ENCODE results near the gene DNAAF3.

The DNAAF3 gene

DNA sequence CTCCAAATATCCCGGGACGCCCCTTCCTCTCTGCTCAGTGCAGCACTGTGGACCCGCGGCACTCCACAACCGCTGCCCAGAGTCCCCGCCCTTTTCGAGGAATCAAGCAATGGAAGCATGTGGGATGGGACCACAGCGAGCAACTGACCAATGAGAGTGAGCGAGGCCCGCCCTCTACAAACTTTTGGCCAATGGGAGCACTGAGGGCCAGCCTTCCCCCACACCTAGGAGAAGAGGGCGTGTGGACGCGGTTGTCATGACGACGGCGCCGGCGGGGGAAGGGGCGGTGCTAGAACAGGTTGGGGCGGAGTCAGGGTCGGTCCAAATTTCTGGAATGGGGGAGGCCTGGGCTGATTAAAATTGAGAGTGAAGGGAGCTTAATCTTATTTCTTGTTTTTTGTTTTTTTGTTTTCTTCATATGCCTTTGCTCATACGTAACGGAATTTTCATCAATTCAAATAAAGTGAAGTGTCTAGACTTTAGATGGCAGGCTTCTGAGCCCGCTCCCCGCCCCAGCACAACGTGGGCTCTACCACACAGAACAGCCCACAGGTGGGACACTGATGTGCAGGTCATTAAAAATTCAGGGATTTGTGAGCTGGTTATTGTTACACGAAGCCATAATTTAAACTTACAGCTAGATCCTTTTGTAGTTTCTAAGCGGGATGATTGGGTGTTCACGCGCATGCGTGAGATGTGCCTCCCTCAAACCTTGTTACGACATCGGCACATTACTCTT lies at the start of gene DNAAF3:
TSS of gene DNAAF3 (minus strand) at position 84 of the 739 bp plus-strand sequence. CDS start 200 bp downstream, outside the sequence.
- H3K27ac ChIP-seq: peak within 1 kb of the TSS; percentile 89
- POLR2A ChIA-PET (ENCODE audit: low non-redundant PET): interaction anchor here (1.0 kb wide), 1 partner anchor 43 kb away, joined by 8 read pairs; the partner anchor contains the start of gene PTPRH
- CTCF ChIA-PET: interaction anchor here (0.6 to 1.3 kb wide), 4 partner anchors 8 to 233 kb away, joined by 3 to 6 read pairs (median 3); partner anchors contain the start of gene RDH13
- DNase-seq (ENCODE audit: low spot score): peak; percentile 100
- TF ChIP-seq, protein P1, sequence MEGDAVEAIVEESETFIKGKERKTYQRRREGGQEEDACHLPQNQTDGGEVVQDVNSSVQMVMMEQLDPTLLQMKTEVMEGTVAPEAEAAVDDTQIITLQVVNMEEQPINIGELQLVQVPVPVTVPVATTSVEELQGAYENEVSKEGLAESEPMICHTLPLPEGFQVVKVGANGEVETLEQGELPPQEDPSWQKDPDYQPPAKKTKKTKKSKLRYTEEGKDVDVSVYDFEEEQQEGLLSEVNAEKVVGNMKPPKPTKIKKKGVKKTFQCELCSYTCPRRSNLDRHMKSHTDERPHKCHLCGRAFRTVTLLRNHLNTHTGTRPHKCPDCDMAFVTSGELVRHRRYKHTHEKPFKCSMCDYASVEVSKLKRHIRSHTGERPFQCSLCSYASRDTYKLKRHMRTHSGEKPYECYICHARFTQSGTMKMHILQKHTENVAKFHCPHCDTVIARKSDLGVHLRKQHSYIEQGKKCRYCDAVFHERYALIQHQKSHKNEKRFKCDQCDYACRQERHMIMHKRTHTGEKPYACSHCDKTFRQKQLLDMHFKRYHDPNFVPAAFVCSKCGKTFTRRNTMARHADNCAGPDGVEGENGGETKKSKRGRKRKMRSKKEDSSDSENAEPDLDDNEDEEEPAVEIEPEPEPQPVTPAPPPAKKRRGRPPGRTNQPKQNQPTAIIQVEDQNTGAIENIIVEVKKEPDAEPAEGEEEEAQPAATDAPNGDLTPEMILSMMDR (conservative IDR thresholded peaks at IDR 0.05; ENCODE audit: low read depth): no peak

DNA sequence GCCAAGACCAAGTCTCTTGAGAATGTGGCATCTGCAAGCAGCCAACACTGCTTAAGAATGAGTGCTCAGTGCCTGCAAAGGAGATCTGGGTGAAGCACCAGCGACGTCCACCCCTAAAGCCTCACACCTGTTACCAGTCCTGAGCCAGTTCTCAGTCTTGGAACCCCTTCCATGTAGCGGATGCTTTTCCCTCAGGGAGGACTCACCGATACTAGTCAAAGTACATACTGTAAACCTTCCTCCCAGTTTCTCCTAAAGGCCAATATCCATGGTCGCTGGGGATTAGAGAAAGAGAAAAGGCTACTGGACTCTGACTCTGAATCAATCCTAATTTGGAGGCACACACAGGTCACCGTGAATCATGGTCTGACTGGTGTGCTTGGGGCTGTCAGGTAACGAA lies 47.1 kb upstream of the DNAAF3 start:
- CTCF ChIA-PET: interaction anchor here (0.6 kb wide), 1 partner anchor 14 kb away, joined by 4 read pairs; no protein-coding TSS in a partner anchor
- TF ChIP-seq, protein P1 (conservative IDR thresholded peaks at IDR 0.05; ENCODE audit: low read depth): no peak
- H3K27ac ChIP-seq: no peak overlapping the region
- DNase-seq (ENCODE audit: low spot score): no peak
- POLR2A ChIA-PET (ENCODE audit: low non-redundant PET): no interaction called here

DNA sequence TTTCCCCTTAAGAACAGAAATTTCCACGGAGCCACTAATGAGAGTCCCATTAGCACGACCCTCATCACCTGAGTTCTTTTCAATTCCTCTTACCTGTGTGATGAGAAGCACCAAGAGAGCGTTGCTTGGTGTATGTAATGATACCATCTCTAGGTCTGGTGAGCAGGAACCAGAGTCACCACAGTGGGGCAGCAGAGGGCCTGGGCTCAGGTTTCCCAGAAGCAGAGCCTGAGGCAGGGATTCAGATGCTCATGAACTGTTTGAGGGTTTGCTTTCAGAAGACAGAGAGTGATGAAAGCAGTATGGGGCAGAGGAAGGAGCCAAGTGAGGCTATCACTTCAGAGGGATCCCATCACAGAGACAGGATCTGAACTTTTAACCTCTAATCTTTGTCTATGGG lies 46.0 kb upstream of the DNAAF3 start:
- no peak overlapping the region for H3K27ac ChIP-seq
- peak; percentile 44 for DNase-seq (ENCODE audit: low spot score)
- POLR2A ChIA-PET (ENCODE audit: low non-redundant PET): no interaction called here
- CTCF ChIA-PET: interaction anchor here (0.7 kb wide), 1 partner anchor 66 kb away, joined by 3 read pairs; no protein-coding TSS in a partner anchor
- TF ChIP-seq, protein P1 (conservative IDR thresholded peaks at IDR 0.05; ENCODE audit: low read depth): no peak

DNA sequence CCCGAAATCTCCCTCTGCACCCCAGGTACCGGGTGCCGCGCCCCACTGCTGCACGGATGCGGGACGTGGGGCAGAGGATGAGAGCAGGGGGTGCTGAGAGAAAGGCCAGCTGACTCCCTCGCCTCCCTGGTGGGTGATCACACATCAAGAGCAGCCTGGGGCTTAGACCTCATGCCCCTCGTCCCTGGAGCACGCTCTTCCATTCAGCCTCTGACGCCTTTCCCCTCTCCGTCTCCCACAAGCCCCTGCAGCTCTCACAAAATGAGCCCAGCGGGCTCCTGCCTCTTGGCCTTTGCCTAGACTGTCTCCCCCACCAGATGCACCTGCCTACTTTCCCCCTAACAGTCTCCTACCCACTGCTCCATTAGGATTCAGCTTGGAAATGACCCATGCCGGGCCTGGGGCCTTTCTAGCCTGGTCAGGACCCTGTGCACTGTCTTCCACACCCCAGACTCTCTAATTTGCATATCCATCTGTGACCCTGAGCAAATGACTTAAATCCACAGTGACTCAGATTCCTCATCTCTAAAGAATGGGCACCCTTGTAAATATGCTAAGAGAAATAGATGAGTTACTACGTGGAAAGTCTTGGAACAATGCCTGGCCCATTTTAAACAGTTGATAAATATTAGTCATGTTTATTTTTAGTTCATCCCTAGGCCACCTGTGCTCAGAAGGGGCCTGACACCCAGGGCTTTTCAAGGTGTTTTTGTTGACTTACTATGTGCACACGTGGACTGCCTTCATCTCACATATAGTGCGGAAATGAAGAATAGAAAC lies 43.5 kb upstream of the DNAAF3 start:
- ChIA-PET CTCF (no interaction called here), POLR2A (ENCODE audit: low non-redundant PET) (interaction anchor here (0.5 to 1.1 kb wide), 3 partner anchors 43 to 377 kb away, joined by 3 to 8 read pairs (median 3); partner anchors contain the start of gene PPP6R1)
- TF ChIP-seq, protein P1 (conservative IDR thresholded peaks at IDR 0.05; ENCODE audit: low read depth): no peak
- peak overlapping the region; percentile 93 for H3K27ac ChIP-seq
- DNase-seq (ENCODE audit: low spot score): peak; percentile 83

DNA sequence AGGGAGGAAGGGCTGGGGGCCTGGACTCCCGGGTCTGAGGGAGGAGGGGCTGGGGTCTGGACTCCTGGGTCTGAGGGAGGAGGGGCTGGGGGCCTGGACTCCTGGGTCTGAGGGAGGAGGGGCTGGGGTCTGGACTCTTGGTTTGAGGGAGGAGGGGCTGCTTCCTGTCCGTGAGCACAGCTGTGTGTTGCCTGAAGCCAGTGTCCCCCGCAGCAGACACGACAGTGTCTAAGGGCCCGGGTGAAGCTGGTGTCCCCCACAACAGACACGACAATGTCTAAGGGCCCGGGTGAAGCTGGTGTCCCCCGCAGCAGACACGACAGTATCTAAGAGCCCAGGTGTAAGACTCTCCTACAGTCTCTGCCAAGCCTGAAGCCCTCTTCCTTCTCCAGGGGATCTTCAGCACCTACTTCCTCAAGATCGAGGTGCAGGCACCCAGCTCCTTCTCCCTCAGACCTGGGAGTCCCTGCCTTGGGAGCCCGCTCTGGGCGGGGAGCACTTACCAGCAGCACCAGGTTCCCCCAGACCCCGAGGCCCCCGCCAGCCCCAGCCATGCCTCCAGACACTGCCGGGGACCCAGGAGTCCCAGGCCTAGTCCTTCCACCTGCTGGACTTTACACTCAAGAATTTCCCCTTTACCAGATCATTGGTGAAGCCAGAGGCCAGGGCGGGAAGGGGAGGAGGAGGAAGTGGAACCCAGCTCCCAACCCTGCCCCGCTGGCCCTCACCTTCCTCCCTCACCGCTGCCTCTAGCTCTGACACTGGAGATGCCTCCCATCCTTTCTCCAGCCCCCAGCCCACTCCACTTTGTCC lies 42.7 kb upstream of the DNAAF3 start, which contains the start of gene PTPRH:
TSS of gene PTPRH (minus strand) at position 622 of the 813 bp plus-strand sequence. CDS start at position 554, 68 bp downstream.
- TF ChIP-seq, protein P1 (conservative IDR thresholded peaks at IDR 0.05; ENCODE audit: low read depth): no peak
- DNase-seq (ENCODE audit: low spot score): no peak
- ChIA-PET CTCF (interaction anchor here (0.5 kb wide), 1 partner anchor 132 kb away, joined by 3 read pairs; no protein-coding TSS in a partner anchor), POLR2A (ENCODE audit: low non-redundant PET) (interaction anchor here (0.6 to 1.1 kb wide), 2 partner anchors 42 to 378 kb away, joined by 3 to 8 read pairs; no protein-coding TSS in a partner anchor)
- H3K27ac ChIP-seq: peak within 1 kb of the TSS; percentile 93
